HG03103 (cell line): ENCODE data around the gene SLC6A2.
"Not testable (repeated sequence)": the region's sequence is repeated elsewhere in the genome, so short reads cannot be mapped to it uniquely, and the experiment has no call there.

Source experiments
- ATAC-seq: cut with Tn5 transposase; IDR thresholded peaks from one replicate; pipeline ENCODE4 v1.9.1; 2021; ENCODE audit warnings: low read depth; ENCODE audit not compliant: unreplicated experiment

Gene SLC6A2

GRCh38 chr16:55655897-55656681 is at the start of gene SLC6A2:
Gene SLC6A2 (plus strand): TSS chr16:55655988. CDS start chr16:55656695, 707 bp downstream.
- ATAC-seq, result no peak

GRCh38 chr16:55613613-55614335 is 42.0 kb upstream of the SLC6A2 start:
- ATAC-seq, result no peak

GRCh38 chr16:55615071-55615470 is 40.7 kb upstream of the SLC6A2 start:
- no peak for ATAC-seq

GRCh38 chr16:55615670-55616069 is 40.1 kb upstream of the SLC6A2 start:
- ATAC-seq, result not testable (repeated sequence)

GRCh38 chr16:55621771-55622170 is 34.0 kb upstream of the SLC6A2 start:
- ATAC-seq, result no peak

- ATAC-seq, result no peak
These were observed 33.5 kb upstream of the SLC6A2 start for GRCh38 chr16:55622272-55622671.

GRCh38 chr16:55622930-55623561 is 32.7 kb upstream of the SLC6A2 start:
- no peak for ATAC-seq

GRCh38 chr16:55623640-55624039 is 32.1 kb upstream of the SLC6A2 start:
- ATAC-seq, result no peak

- ATAC-seq, result no peak
These were observed 31.1 kb upstream of the SLC6A2 start for GRCh38 chr16:55624696-55625095.

GRCh38 chr16:55625843-55626242 is 29.9 kb upstream of the SLC6A2 start:
- ATAC-seq, result no peak

GRCh38 chr16:55628306-55628968 is 27.4 kb upstream of the SLC6A2 start:
- ATAC-seq, result no peak

- ATAC-seq, result no peak
These were observed 25.0 kb upstream of the SLC6A2 start for GRCh38 chr16:55630774-55631173.

GRCh38 chr16:55632259-55632658 is 23.5 kb upstream of the SLC6A2 start:
- no peak for ATAC-seq

GRCh38 chr16:55634193-55634592 is 21.6 kb upstream of the SLC6A2 start:
- ATAC-seq, result no peak

- ATAC-seq, result no peak
These were observed 17.5 kb upstream of the SLC6A2 start for GRCh38 chr16:55638256-55638655.

- ATAC-seq, result no peak
These were observed 15.0 kb upstream of the SLC6A2 start for GRCh38 chr16:55640701-55641327.

GRCh38 chr16:55641430-55642056 is 14.2 kb upstream of the SLC6A2 start:
- ATAC-seq, result no peak

- ATAC-seq, result no peak
These were observed 13.2 kb upstream of the SLC6A2 start for GRCh38 chr16:55642611-55643010.

GRCh38 chr16:55643161-55643970 is 12.4 kb upstream of the SLC6A2 start:
- no peak for ATAC-seq
